Measurements from ENCODE around the gene CALY.

DNA sequence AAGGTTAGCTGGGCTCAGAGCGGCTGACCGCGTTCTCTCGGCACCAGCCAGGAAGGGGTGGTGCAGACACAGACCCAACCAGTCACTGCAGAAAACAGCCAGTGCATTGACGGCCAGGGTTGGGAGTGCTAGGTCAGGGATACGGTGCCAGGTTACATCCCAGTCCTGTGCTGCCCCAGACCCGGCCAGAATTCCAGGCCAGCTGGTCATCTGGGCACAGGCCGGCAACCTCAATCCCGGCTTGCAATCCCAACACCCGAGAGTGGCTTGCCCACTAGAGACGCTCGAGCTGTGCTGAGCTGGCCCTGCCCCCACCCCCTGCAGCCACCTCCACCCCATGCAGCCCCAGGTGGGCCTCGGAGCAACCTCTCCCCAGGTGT lies 14.2 kb upstream of the CALY start:
- TF ChIP-seq EZH2phosphoT487 (IDR thresholded peaks at IDR 0.05; ENCODE audit: borderline replicate concordance) = no peak
- TF ChIP-seq, protein P1, sequence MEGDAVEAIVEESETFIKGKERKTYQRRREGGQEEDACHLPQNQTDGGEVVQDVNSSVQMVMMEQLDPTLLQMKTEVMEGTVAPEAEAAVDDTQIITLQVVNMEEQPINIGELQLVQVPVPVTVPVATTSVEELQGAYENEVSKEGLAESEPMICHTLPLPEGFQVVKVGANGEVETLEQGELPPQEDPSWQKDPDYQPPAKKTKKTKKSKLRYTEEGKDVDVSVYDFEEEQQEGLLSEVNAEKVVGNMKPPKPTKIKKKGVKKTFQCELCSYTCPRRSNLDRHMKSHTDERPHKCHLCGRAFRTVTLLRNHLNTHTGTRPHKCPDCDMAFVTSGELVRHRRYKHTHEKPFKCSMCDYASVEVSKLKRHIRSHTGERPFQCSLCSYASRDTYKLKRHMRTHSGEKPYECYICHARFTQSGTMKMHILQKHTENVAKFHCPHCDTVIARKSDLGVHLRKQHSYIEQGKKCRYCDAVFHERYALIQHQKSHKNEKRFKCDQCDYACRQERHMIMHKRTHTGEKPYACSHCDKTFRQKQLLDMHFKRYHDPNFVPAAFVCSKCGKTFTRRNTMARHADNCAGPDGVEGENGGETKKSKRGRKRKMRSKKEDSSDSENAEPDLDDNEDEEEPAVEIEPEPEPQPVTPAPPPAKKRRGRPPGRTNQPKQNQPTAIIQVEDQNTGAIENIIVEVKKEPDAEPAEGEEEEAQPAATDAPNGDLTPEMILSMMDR (conservative IDR thresholded peaks at IDR 0.05; ENCODE audit: low read length) = no peak

Measured in Loucy (cell line).